ENCODE measurements around the gene DIAPH2.

DNA sequence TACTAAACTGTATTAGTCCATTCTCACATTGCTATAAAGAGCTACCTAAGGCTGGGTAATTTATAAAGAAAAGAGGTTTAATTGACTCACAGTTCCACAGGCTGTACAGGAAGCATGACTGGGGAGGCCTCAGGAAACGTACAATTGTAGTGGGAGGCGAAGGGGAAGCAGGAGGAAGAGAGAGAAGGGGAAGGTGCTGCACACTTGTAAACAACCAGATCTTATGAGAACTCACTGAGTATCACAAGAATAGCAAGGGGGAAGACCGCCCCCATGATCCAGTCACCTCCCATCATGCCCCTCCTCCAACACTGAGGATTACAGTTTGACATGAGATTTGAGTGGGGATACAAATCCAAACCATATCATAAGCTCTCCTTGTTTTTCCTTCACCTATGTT lies 239.9 kb downstream of the DIAPH2 start:
- TF ChIP-seq, protein P1, sequence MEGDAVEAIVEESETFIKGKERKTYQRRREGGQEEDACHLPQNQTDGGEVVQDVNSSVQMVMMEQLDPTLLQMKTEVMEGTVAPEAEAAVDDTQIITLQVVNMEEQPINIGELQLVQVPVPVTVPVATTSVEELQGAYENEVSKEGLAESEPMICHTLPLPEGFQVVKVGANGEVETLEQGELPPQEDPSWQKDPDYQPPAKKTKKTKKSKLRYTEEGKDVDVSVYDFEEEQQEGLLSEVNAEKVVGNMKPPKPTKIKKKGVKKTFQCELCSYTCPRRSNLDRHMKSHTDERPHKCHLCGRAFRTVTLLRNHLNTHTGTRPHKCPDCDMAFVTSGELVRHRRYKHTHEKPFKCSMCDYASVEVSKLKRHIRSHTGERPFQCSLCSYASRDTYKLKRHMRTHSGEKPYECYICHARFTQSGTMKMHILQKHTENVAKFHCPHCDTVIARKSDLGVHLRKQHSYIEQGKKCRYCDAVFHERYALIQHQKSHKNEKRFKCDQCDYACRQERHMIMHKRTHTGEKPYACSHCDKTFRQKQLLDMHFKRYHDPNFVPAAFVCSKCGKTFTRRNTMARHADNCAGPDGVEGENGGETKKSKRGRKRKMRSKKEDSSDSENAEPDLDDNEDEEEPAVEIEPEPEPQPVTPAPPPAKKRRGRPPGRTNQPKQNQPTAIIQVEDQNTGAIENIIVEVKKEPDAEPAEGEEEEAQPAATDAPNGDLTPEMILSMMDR (IDR thresholded peaks at IDR 0.05), result no peak
- no peak for TF ChIP-seq POLR2A (IDR thresholded peaks at IDR 0.05)

Measured in esophagus squamous epithelium (tissue), 4 donors.